Erythroblast (primary cell): ENCODE results near the gene SLC35F6.

Experiments used
- GATA1 ChIP-seq: IDR thresholded peaks from 2 replicates; pipeline ENCODE4 v1.6.1; 2011; ENCODE audit warnings: low read depth, mild to moderate bottlenecking, control low read depth, low read length, moderate library complexity
- POLR2A ChIP-seq: IDR thresholded peaks from 2 replicates; pipeline ENCODE4 v1.6.1; 2011; ENCODE audit warnings: mild to moderate bottlenecking, low read length

- TF ChIP-seq POLR2A (no peak), GATA1 (no peak)
These were observed 14.4 kb downstream of the SLC35F6 start for GRCh38 chr2:26778507-26778906.
